ENCODE data around the gene LY6G5C. TPM values are rescaled to one million over a fixed set of nuclear protein-coding genes. Genes with fewer than 3 reads are reported as not detected.

The LY6G5C gene
- total RNA-seq, 1 experiment from 2014 or later, result 2.6 TPM

DNA sequence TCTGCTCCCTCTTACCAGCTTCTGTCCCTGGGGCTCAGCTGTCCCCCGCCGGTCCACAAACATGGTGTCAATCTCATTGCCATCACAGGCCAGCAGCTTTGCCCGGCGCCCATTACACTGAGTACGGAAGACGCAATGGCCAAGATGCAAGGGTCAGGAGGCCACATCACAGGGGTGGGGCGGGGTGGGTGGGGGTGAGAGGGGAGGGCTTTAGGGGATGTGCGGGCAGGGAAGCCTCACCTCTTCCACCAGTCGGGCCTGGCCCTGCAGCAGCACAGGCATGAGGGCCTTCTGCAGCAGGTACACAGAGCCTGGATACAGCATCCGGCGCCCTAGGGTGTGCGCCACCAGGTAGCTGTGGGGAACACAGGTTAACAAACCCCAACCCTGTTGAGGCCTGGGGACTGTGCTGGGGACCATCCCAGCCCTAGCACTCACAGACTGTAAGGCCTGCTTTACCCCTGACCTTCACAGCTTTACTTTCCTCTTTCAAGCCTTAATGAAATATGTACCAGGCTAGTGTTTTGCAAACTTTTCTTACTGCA is 10.8 kb upstream of the LY6G5C start:
- Histone ChIP-seq H3K9me2 (ENCODE audit: insufficient read depth) (no peaks in the 10 kb centered on the region), H2AFZ (no peak overlapping the region), H3K79me2 (ENCODE audit: low read depth) (no peaks in the 10 kb centered on the region), H4K20me1 (ENCODE audit: insufficient read depth) (no peaks in the 10 kb centered on the region), H3K27ac (no peak overlapping the region), H3F3A (ENCODE audit: insufficient read depth, low read depth) (no peaks in the 10 kb centered on the region; the same call in 1 of the 2 replicates), H3K4me3 (no peak overlapping the region), H3K27me3 (ENCODE audit: insufficient read depth, low read depth) (no peaks in the 10 kb centered on the region), H3K36me3 (ENCODE audit: low read depth) (peaks cover under 1% of the 10 kb centered on the region; the same call in 1 of the 2 replicates), H3K4me1 (replicated peaks; ENCODE audit: insufficient read depth) (no peaks in the 10 kb centered on the region; the same call in 1 of the 2 replicates), H3K9me3 (ENCODE audit: insufficient read depth, low read depth) (no peaks in the 10 kb centered on the region), H3K4me2 (no peak overlapping the region)
- intact Hi-C loops (cut with micrococcal nuclease; ENCODE audit: unreplicated experiment), result no loop called here
- ChIA-PET CTCF (no interaction called here), POLR2A (ENCODE audit: unreplicated experiment) (interaction anchor here (0.6 kb wide), 1 partner anchor 18 kb away, joined by 6 read pairs; no protein-coding TSS in a partner anchor)
- no TSS peak for BruUV-seq (replicated peaks)
- no peak for TF ChIP-seq EZH2 (IDR thresholded peaks at IDR 0.05; ENCODE audit: low read depth)
- no peak for TF ChIP-seq CTCF (conservative IDR thresholded peaks at IDR 0.05)
- no peak for DNase-seq

- Histone ChIP-seq H4K20me1 (ENCODE audit: insufficient read depth) (no peaks in the 10 kb centered on the region), H3K4me3 (no peak overlapping the region), H3K27ac (no peak overlapping the region), H3K27me3 (ENCODE audit: insufficient read depth, low read depth) (no peaks in the 10 kb centered on the region), H3K9me2 (ENCODE audit: insufficient read depth) (no peaks in the 10 kb centered on the region), H3F3A (ENCODE audit: insufficient read depth, low read depth) (no peaks in the 10 kb centered on the region; the same call in 1 of the 2 replicates), H3K9me3 (ENCODE audit: insufficient read depth, low read depth) (no peaks in the 10 kb centered on the region), H3K4me1 (replicated peaks; ENCODE audit: insufficient read depth) (no peaks in the 10 kb centered on the region; the same call in 1 of the 2 replicates), H3K4me2 (no peak overlapping the region), H3K79me2 (ENCODE audit: low read depth) (no peaks in the 10 kb centered on the region), H2AFZ (no peak overlapping the region), H3K36me3 (ENCODE audit: low read depth) (no peaks in the 10 kb centered on the region)
- POLR2A ChIA-PET (ENCODE audit: unreplicated experiment), result interaction anchor here (0.6 to 0.7 kb wide), 2 partner anchors 10 to 18 kb away, joined by 3 to 6 read pairs; no protein-coding TSS in a partner anchor
- BruUV-seq (replicated peaks), result no TSS peak
- CTCF ChIA-PET, result no interaction called here
- no peak for DNase-seq
- TF ChIP-seq EZH2 (IDR thresholded peaks at IDR 0.05; ENCODE audit: low read depth) (no peak), CTCF (conservative IDR thresholded peaks at IDR 0.05) (no peak)
- intact Hi-C loops (cut with micrococcal nuclease; ENCODE audit: unreplicated experiment), result no loop called here
These were observed 10.2 kb upstream of the LY6G5C start for GRCh38 chr6:31691078-31691463.

DNA sequence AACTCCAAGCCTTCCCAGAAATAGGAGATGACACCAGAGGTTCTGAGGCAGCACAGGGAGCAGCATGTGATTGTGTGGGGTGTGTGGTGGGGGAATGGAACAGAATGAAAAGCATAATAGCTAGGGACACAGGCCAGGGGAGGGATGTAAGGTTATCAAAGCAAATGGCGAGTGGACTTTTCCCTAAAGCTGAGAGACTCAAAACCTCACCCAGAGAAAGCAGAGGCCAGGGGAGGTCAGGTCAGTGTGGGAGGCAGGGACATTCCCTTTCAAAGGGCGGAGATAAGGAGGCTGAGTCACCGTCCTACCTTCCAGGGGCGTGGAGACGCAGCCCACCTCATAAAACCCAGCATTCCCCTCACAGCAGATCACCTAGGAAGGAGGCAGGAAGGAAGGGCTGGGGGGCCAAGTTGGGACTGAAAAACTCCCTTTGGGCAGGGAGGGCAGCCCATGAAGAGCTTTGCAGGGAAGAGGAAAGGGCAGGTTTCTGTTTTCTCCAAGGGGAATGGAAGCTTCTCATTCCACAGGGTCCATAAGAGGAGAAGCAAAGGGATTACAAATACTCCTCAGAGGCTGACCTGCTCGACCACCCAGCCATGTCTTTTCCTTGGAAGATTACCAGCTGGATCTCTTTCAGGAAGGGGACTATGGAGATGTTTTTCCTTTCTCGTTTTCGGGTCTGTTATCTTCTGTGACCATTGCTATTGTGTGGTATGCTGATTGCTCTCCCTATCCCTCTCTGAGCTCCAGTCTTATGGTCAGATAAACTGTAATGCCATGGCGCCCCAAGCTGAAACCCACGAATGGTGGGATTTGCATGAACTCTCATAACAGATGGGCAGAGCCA is 9.6 kb upstream of the LY6G5C start:
- ChIA-PET POLR2A (ENCODE audit: unreplicated experiment) (interaction anchor here (0.7 kb wide), 1 partner anchor 9 kb away, joined by 3 read pairs; no protein-coding TSS in a partner anchor), CTCF (interaction anchor here (0.5 kb wide), 1 partner anchor 231 kb away, joined by 3 read pairs; no protein-coding TSS in a partner anchor)
- no peaks in the 10 kb centered on the region for H3K79me2 ChIP-seq (ENCODE audit: low read depth)
- H3K4me2 ChIP-seq, result no peak overlapping the region
- H3K27me3 ChIP-seq (ENCODE audit: insufficient read depth, low read depth), result no peaks in the 10 kb centered on the region
- no peak overlapping the region for H3K4me3 ChIP-seq
- intact Hi-C loops (cut with micrococcal nuclease; ENCODE audit: unreplicated experiment), result no loop called here
- BruUV-seq (replicated peaks), result TSS peak; percentile 50
- no peaks in the 10 kb centered on the region; the same call in 1 of the 2 replicates for H3F3A ChIP-seq (ENCODE audit: insufficient read depth, low read depth)
- no peak overlapping the region for H3K27ac ChIP-seq
- peak in 1 of 2 experiments; percentile 20 for DNase-seq
- H3K9me3 ChIP-seq (ENCODE audit: insufficient read depth, low read depth), result no peaks in the 10 kb centered on the region
- H3K4me1 ChIP-seq (replicated peaks; ENCODE audit: insufficient read depth), result no peaks in the 10 kb centered on the region; the same call in 1 of the 2 replicates
- no peak overlapping the region for H2AFZ ChIP-seq
- TF ChIP-seq CTCF (conservative IDR thresholded peaks at IDR 0.05) (no peak), EZH2 (IDR thresholded peaks at IDR 0.05; ENCODE audit: low read depth) (no peak)
- H4K20me1 ChIP-seq (ENCODE audit: insufficient read depth), result no peaks in the 10 kb centered on the region
- H3K36me3 ChIP-seq (ENCODE audit: low read depth), result no peaks in the 10 kb centered on the region
- no peaks in the 10 kb centered on the region for H3K9me2 ChIP-seq (ENCODE audit: insufficient read depth)

Measured in PC-9 (cell line).